Measurements from ENCODE around the gene CLN3. TPM values are rescaled to one million over a fixed set of nuclear protein-coding genes. Genes with fewer than 3 reads are reported as not detected.
"Not testable (repeated sequence)": the region's sequence is repeated elsewhere in the genome, so short reads cannot be mapped to it uniquely, and the experiment has no call there.

CLN3 gene
- total RNA-seq, 1 donor from 2014 or later, result 10.4 TPM

GRCh38 chr16:28529124-28529523 is 37.2 kb upstream of the CLN3 start:
- Histone ChIP-seq H3K4me3 (ENCODE audit: low read length in 3 of 3) (no peak overlapping the region), H3K27me3 (ENCODE audit: control insufficient read depth in 3 of 3, insufficient read depth in 3 of 3, low read length in 3 of 3) (no peaks in the 10 kb centered on the region), H3K27ac (ENCODE audit: low read depth, low read length) (no peak overlapping the region), H3K36me3 (ENCODE audit: control insufficient read depth in 3 of 3, insufficient read depth in 3 of 3, low read length in 3 of 3) (no peaks in the 10 kb centered on the region), H3K4me1 (ENCODE audit: control insufficient read depth in 3 of 3, insufficient read depth in 3 of 3, low read length in 3 of 3) (peaks cover 6 to 13% (median 6%) of the 10 kb centered on the region in 3 donors), H3K9me3 (ENCODE audit: control insufficient read depth in 3 of 3, low read length in 3 of 3) (no peaks in the 10 kb centered on the region), H3K9ac (ENCODE audit: low read depth in 1 of 3, low read length in 3 of 3) (no peak overlapping the region)

GRCh38 chr16:28528463-28528867 is 36.6 kb upstream of the CLN3 start:
- Histone ChIP-seq H3K27me3 (ENCODE audit: control insufficient read depth in 3 of 3, insufficient read depth in 3 of 3, low read length in 3 of 3) (no peaks in the 10 kb centered on the region), H3K36me3 (ENCODE audit: control insufficient read depth in 3 of 3, insufficient read depth in 3 of 3, low read length in 3 of 3) (no peaks in the 10 kb centered on the region), H3K4me3 (ENCODE audit: low read length in 3 of 3) (no peak overlapping the region), H3K9ac (ENCODE audit: low read depth in 1 of 3, low read length in 3 of 3) (no peak overlapping the region), H3K4me1 (ENCODE audit: control insufficient read depth in 3 of 3, insufficient read depth in 3 of 3, low read length in 3 of 3) (peaks cover 6 to 11% (median 6%) of the 10 kb centered on the region in 3 donors), H3K9me3 (ENCODE audit: control insufficient read depth in 3 of 3, low read length in 3 of 3) (no peaks in the 10 kb centered on the region), H3K27ac (ENCODE audit: low read depth, low read length) (no peak overlapping the region)

DNA sequence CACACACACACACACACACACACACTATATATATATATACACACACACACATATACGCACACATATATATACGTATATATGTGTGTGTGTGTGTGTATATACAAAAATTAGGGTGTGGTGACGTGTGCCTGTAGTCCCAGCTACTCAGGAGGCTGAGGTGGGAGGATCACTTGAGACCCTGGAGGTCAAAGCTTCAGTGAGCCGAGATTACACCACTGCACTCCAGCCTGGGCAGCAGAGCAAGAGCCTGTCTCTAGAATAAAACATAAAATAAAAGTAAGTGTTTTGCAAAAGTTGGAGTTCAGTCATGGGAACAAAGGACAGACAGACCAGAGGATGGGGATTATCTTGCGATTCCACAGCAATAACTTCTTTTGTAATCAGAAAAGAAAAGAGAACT is 36.1 kb upstream of the CLN3 start:
- H3K4me1 ChIP-seq (ENCODE audit: control insufficient read depth in 3 of 3, insufficient read depth in 3 of 3, low read length in 3 of 3), result peaks cover 5 to 11% (median 6%) of the 10 kb centered on the region in 3 donors

GRCh38 chr16:28527100-28527785 is 35.4 kb upstream of the CLN3 start:
- not testable (repeated sequence) for H3K27me3 ChIP-seq (ENCODE audit: control insufficient read depth in 3 of 3, insufficient read depth in 3 of 3, low read length in 3 of 3); H3K36me3 ChIP-seq (ENCODE audit: control insufficient read depth in 3 of 3, insufficient read depth in 3 of 3, low read length in 3 of 3); H3K4me1 ChIP-seq (ENCODE audit: control insufficient read depth in 3 of 3, insufficient read depth in 3 of 3, low read length in 3 of 3); H3K4me3 ChIP-seq (ENCODE audit: low read length in 3 of 3); H3K9me3 ChIP-seq (ENCODE audit: control insufficient read depth in 3 of 3, low read length in 3 of 3); H3K9ac ChIP-seq (ENCODE audit: low read depth in 1 of 3, low read length in 3 of 3); H3K27ac ChIP-seq (ENCODE audit: low read depth, low read length)

More for the DNA sequence above, 36.1 kb upstream of the CLN3 start:
- no peaks in the 10 kb centered on the region for H3K9me3 ChIP-seq (ENCODE audit: control insufficient read depth in 3 of 3, low read length in 3 of 3)
- no peaks in the 10 kb centered on the region for H3K27me3 ChIP-seq (ENCODE audit: control insufficient read depth in 3 of 3, insufficient read depth in 3 of 3, low read length in 3 of 3)
- no peak overlapping the region for H3K4me3 ChIP-seq (ENCODE audit: low read length in 3 of 3)
- no peaks in the 10 kb centered on the region for H3K36me3 ChIP-seq (ENCODE audit: control insufficient read depth in 3 of 3, insufficient read depth in 3 of 3, low read length in 3 of 3)
- no peak overlapping the region for H3K27ac ChIP-seq (ENCODE audit: low read depth, low read length)
- no peak overlapping the region for H3K9ac ChIP-seq (ENCODE audit: low read depth in 1 of 3, low read length in 3 of 3)

- Histone ChIP-seq H3K9me3 (ENCODE audit: control insufficient read depth in 3 of 3, low read length in 3 of 3) (no peaks in the 10 kb centered on the region), H3K4me1 (ENCODE audit: control insufficient read depth in 3 of 3, insufficient read depth in 3 of 3, low read length in 3 of 3) (no peaks in the 10 kb centered on the region), H3K9ac (ENCODE audit: low read depth in 1 of 3, low read length in 3 of 3) (no peak overlapping the region), H3K27me3 (ENCODE audit: control insufficient read depth in 3 of 3, insufficient read depth in 3 of 3, low read length in 3 of 3) (no peaks in the 10 kb centered on the region), H3K4me3 (ENCODE audit: low read length in 3 of 3) (no peak overlapping the region), H3K27ac (ENCODE audit: low read depth, low read length) (no peak overlapping the region), H3K36me3 (ENCODE audit: control insufficient read depth in 3 of 3, insufficient read depth in 3 of 3, low read length in 3 of 3) (no peaks in the 10 kb centered on the region)
These were observed 34.6 kb upstream of the CLN3 start for GRCh38 chr16:28526201-28527099.

GRCh38 chr16:28524681-28525171 is 32.9 kb upstream of the CLN3 start:
- H3K9ac ChIP-seq (ENCODE audit: low read depth in 1 of 3, low read length in 3 of 3), result peak overlapping the region in 1 of 3 donors; percentile 40
- no peaks in the 10 kb centered on the region for H3K27me3 ChIP-seq (ENCODE audit: control insufficient read depth in 3 of 3, insufficient read depth in 3 of 3, low read length in 3 of 3)
- no peak overlapping the region for H3K4me3 ChIP-seq (ENCODE audit: low read length in 3 of 3)
- no peak overlapping the region for H3K27ac ChIP-seq (ENCODE audit: low read depth, low read length)
- no peaks in the 10 kb centered on the region for H3K36me3 ChIP-seq (ENCODE audit: control insufficient read depth in 3 of 3, insufficient read depth in 3 of 3, low read length in 3 of 3)
- H3K9me3 ChIP-seq (ENCODE audit: control insufficient read depth in 3 of 3, low read length in 3 of 3), result no peaks in the 10 kb centered on the region
- no peaks in the 10 kb centered on the region for H3K4me1 ChIP-seq (ENCODE audit: control insufficient read depth in 3 of 3, insufficient read depth in 3 of 3, low read length in 3 of 3)

GRCh38 chr16:28522792-28523191 is 30.9 kb upstream of the CLN3 start:
- no peak overlapping the region for H3K9ac ChIP-seq (ENCODE audit: low read depth in 1 of 3, low read length in 3 of 3)
- H3K27me3 ChIP-seq (ENCODE audit: control insufficient read depth in 3 of 3, insufficient read depth in 3 of 3, low read length in 3 of 3), result no peaks in the 10 kb centered on the region
- no peak overlapping the region for H3K27ac ChIP-seq (ENCODE audit: low read depth, low read length)
- no peaks in the 10 kb centered on the region for H3K36me3 ChIP-seq (ENCODE audit: control insufficient read depth in 3 of 3, insufficient read depth in 3 of 3, low read length in 3 of 3)
- no peaks in the 10 kb centered on the region for H3K9me3 ChIP-seq (ENCODE audit: control insufficient read depth in 3 of 3, low read length in 3 of 3)
- no peaks in the 10 kb centered on the region for H3K4me1 ChIP-seq (ENCODE audit: control insufficient read depth in 3 of 3, insufficient read depth in 3 of 3, low read length in 3 of 3)
- H3K4me3 ChIP-seq (ENCODE audit: low read length in 3 of 3), result no peak overlapping the region

DNA sequence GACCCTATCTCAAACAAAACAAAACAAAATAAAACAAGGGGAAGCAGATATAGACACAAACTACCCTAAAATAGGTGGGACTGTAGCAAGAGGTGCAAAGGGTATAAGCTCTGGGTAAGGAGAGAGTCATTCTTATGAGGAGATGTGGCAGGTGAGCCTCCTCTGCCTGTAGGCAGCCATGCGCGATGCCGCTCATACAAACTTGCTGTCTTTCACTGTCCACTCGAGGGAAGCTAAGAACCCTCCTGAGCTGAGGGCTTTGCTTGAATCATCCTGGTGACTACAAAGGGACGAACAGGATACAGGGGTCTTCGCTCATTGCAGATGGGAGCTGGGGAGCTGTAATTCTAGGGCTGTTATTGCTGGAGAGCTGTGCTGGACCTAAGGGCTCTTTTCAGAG is 29.6 kb upstream of the CLN3 start:
- H3K27me3 ChIP-seq (ENCODE audit: control insufficient read depth in 3 of 3, insufficient read depth in 3 of 3, low read length in 3 of 3), result no peaks in the 10 kb centered on the region
- H3K4me1 ChIP-seq (ENCODE audit: control insufficient read depth in 3 of 3, insufficient read depth in 3 of 3, low read length in 3 of 3), result no peaks in the 10 kb centered on the region
- no peak overlapping the region for H3K9ac ChIP-seq (ENCODE audit: low read depth in 1 of 3, low read length in 3 of 3)
- no peaks in the 10 kb centered on the region for H3K36me3 ChIP-seq (ENCODE audit: control insufficient read depth in 3 of 3, insufficient read depth in 3 of 3, low read length in 3 of 3)
- no peak overlapping the region for H3K27ac ChIP-seq (ENCODE audit: low read depth, low read length)
- H3K9me3 ChIP-seq (ENCODE audit: control insufficient read depth in 3 of 3, low read length in 3 of 3), result no peaks in the 10 kb centered on the region
- no peak overlapping the region for H3K4me3 ChIP-seq (ENCODE audit: low read length in 3 of 3)

DNA sequence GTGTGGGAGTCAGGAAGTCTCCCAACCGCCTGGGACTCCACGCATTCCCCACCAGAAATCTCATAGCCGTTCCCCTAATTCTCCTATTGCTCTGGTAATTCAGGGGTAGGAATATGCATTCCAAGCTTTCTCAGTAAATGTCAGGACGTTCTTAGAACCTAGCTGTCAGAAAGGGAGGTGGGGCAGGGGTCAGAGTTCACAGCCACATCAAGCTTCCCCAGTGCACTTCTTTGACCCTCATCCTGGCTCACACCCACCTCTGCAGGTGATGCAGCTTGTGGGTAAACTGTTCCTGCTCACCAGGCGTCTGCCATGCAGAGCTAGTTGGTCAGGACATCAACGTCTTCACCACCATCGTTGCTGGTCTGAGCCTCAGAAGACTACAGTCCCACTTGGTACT is 28.8 kb upstream of the CLN3 start:
- Histone ChIP-seq H3K36me3 (ENCODE audit: control insufficient read depth in 3 of 3, insufficient read depth in 3 of 3, low read length in 3 of 3) (no peaks in the 10 kb centered on the region), H3K4me3 (ENCODE audit: low read length in 3 of 3) (no peak overlapping the region), H3K9ac (ENCODE audit: low read depth in 1 of 3, low read length in 3 of 3) (no peak overlapping the region), H3K4me1 (ENCODE audit: control insufficient read depth in 3 of 3, insufficient read depth in 3 of 3, low read length in 3 of 3) (no peaks in the 10 kb centered on the region), H3K27ac (ENCODE audit: low read depth, low read length) (no peak overlapping the region), H3K27me3 (ENCODE audit: control insufficient read depth in 3 of 3, insufficient read depth in 3 of 3, low read length in 3 of 3) (no peaks in the 10 kb centered on the region), H3K9me3 (ENCODE audit: control insufficient read depth in 3 of 3, low read length in 3 of 3) (no peaks in the 10 kb centered on the region)

DNA sequence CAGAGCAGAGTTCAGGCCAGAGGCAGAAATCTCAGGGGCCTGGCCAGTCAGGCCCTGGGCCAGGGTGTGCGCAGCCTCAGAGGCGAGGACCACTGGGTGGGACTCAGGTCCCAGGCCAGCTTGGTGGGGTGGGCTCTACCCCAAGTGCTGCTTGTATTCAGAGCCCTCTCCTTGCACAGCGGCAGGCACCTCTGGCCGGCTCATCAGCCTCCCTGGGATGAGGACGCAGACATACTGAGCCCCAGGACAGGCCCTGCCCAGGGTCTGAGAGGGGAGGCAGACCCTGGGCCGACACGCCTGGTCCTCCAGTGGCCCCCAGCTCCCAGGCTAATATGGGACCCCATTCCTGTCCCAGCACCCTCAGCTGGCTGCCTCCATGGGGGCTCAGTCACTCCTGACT is 22.4 kb upstream of the CLN3 start:
- Histone ChIP-seq H3K9ac (ENCODE audit: low read depth in 1 of 3, low read length in 3 of 3) (no peak overlapping the region), H3K27ac (ENCODE audit: low read depth, low read length) (no peak overlapping the region), H3K4me1 (ENCODE audit: control insufficient read depth in 3 of 3, insufficient read depth in 3 of 3, low read length in 3 of 3) (no peaks in the 10 kb centered on the region), H3K27me3 (ENCODE audit: control insufficient read depth in 3 of 3, insufficient read depth in 3 of 3, low read length in 3 of 3) (no peaks in the 10 kb centered on the region), H3K9me3 (ENCODE audit: control insufficient read depth in 3 of 3, low read length in 3 of 3) (no peaks in the 10 kb centered on the region), H3K36me3 (ENCODE audit: control insufficient read depth in 3 of 3, insufficient read depth in 3 of 3, low read length in 3 of 3) (no peaks in the 10 kb centered on the region), H3K4me3 (ENCODE audit: low read length in 3 of 3) (no peak overlapping the region)
